ENCODE results near the gene CWC15. TPM values are rescaled to one million over a fixed set of nuclear protein-coding genes. Genes with fewer than 3 reads are reported as not detected.

Gene CWC15
- total and polyA plus RNA-seq, 2 of the 13 experiments (the other 11 are each of a cell fraction or from before 2014, with no cell fraction given) = 27.6 to 61.2 TPM

- no peaks in the 10 kb centered on the region for H4K20me1 ChIP-seq (ENCODE audit: insufficient read depth, low read length)
- intact Hi-C loops (cut with micrococcal nuclease; ENCODE audit: unreplicated experiment) (no loop called here), in situ Hi-C loops (cut with HindIII; ENCODE audit: extremely low pct_ligation_motif_present, low pct_unique_long_range_greater_than_20kb) (no loop called here)
- H2AFZ ChIP-seq (ENCODE audit: low read length) = no peak overlapping the region
- H3K4me3 ChIP-seq (replicated peaks in 1 of 3; ENCODE audit: insufficient read depth in 1 of 3, low read depth in 2 of 3, low read length in 3 of 3) = no peak overlapping the region
- BruUV-seq (replicated peaks) = no TSS peak
- FAIRE-seq = no peak
- no peaks in the 10 kb centered on the region for H3K9me3 ChIP-seq (ENCODE audit: low read length)
- CTCF ChIA-PET (ENCODE audit: low intra/inter-chr PET ratio, low total read pairs) = no interaction called here
- TF ChIP-seq MAFF (IDR thresholded peaks at IDR 0.05; ENCODE audit: low read depth, low read length) (peak; percentile 78), ZBTB33 (CRISPR knock-in tag; IDR thresholded peaks at IDR 0.05) (no peak), MAFK (conservative IDR thresholded peaks at IDR 0.05 in 1 of 2, IDR thresholded peaks at IDR 0.05 in 1 of 2; ENCODE audit: low read length in 2 of 2) (peak; percentile 86 to 90)
- no peak overlapping the region for H3K9ac ChIP-seq (ENCODE audit: insufficient read depth, low read depth, low read length)
- ATAC-seq = no peak
- H3K27me3 ChIP-seq (ENCODE audit: control insufficient read depth in 1 of 2, insufficient read depth in 2 of 2, low read length in 2 of 2) = peaks cover 3 to 11% of the 10 kb centered on the region in 2 experiments; a peak in 2 of 5 replicates
- H3K4me1 ChIP-seq (ENCODE audit: insufficient read depth, low read length) = no peaks in the 10 kb centered on the region
- no peaks in the 10 kb centered on the region for H3K79me2 ChIP-seq (ENCODE audit: insufficient read depth, low read length)
- DNase-seq (ENCODE audit: low spot score) = no peak
- H3K4me2 ChIP-seq (ENCODE audit: low read depth, low read length) = no peak overlapping the region
- POLR2A ChIA-PET = no interaction called here
- no peaks in the 10 kb centered on the region for H3K36me3 ChIP-seq (replicated peaks in 1 of 2; ENCODE audit: control insufficient read depth in 1 of 2, insufficient read depth in 2 of 2, low read length in 2 of 2)
- no peak overlapping the region for H3K27ac ChIP-seq (ENCODE audit: extremely low read length, insufficient read depth, low read length)
Observed at GRCh38 chr11:95011376-95011775, 38.0 kb upstream of the CWC15 start.

- H3K27ac ChIP-seq (ENCODE audit: extremely low read length, insufficient read depth, low read length) = no peak overlapping the region
- CTCF ChIA-PET (ENCODE audit: low intra/inter-chr PET ratio, low total read pairs) = no interaction called here
- no peak overlapping the region for H3K4me2 ChIP-seq (ENCODE audit: low read depth, low read length)
- no peaks in the 10 kb centered on the region for H4K20me1 ChIP-seq (ENCODE audit: insufficient read depth, low read length)
- no peak for FAIRE-seq
- no peak for DNase-seq (ENCODE audit: low spot score)
- intact Hi-C loops (cut with micrococcal nuclease; ENCODE audit: unreplicated experiment) = no loop called here
- POLR2A ChIA-PET = no interaction called here
- no peaks in the 10 kb centered on the region for H3K79me2 ChIP-seq (ENCODE audit: insufficient read depth, low read length)
- no peaks in the 10 kb centered on the region for H3K4me1 ChIP-seq (ENCODE audit: insufficient read depth, low read length)
- 0% methylated on average over 1 of the region's 1 CpG for WGBS (ENCODE audit: low lambda C conversion rate)
- TF ChIP-seq CTCF (CRISPR knock-in tag; IDR thresholded peaks at IDR 0.05) (no peak), ZNF788 (CRISPR knock-in tag; IDR thresholded peaks at IDR 0.05; ENCODE audit: borderline replicate concordance) (no peak), RFX1 (IDR thresholded peaks at IDR 0.05) (no peak), HNF4A (CRISPR knock-in tag; IDR thresholded peaks at IDR 0.05) (no peak)
- BruUV-seq (replicated peaks) = no TSS peak
- no peaks in the 10 kb centered on the region for H3K27me3 ChIP-seq (ENCODE audit: control insufficient read depth in 1 of 2, insufficient read depth in 2 of 2, low read length in 2 of 2)
- in situ Hi-C loops (cut with HindIII; ENCODE audit: extremely low pct_ligation_motif_present, low pct_unique_long_range_greater_than_20kb) = no loop called here
- no peak overlapping the region for H3K9ac ChIP-seq (ENCODE audit: insufficient read depth, low read depth, low read length)
- no peak overlapping the region for H3K4me3 ChIP-seq (replicated peaks in 1 of 3; ENCODE audit: insufficient read depth in 1 of 3, low read depth in 2 of 3, low read length in 3 of 3)
- no peak for ATAC-seq
- no peak overlapping the region for H2AFZ ChIP-seq (ENCODE audit: low read length)
- no peaks in the 10 kb centered on the region for H3K9me3 ChIP-seq (ENCODE audit: low read length)
- H3K36me3 ChIP-seq (replicated peaks in 1 of 2; ENCODE audit: control insufficient read depth in 1 of 2, insufficient read depth in 2 of 2, low read length in 2 of 2) = no peaks in the 10 kb centered on the region
Observed at GRCh38 chr11:95005642-95006041, 32.3 kb upstream of the CWC15 start.
